Body of pancreas (tissue), 4 donors: ENCODE data around the gene ATP5PD. TPM values are rescaled to one million over a fixed set of nuclear protein-coding genes. Genes with fewer than 3 reads are reported as not detected.

Experiments
- ATAC-seq: fragments of 150-250 bp; one replicate; pipeline ENCODE4 v1.9.1; 2016
- DNase-seq, 4 donors: peaks; one replicate each; pipeline ENCODE4 v3.0.0-alpha.2; 2019
- H3K27ac ChIP-seq, 4 donors: fragments of 200-600 bp; sonication (generic); 1 replicate in 3 of 4; 2 replicates in 1 of 4; pipeline versions ENCODE4 v1.5.1 to v1.6.1; 2016 to 2019; ENCODE audit warnings: mild to moderate bottlenecking in 1 of 4, mixed read lengths in 1 of 4, moderate library complexity in 1 of 4
- H3K27me3 ChIP-seq, 2 donors: fragments of 200-600 bp; sonication (generic); one replicate each; pipeline ENCODE4 v1.6.0; 2016; ENCODE audit warnings: mild to moderate bottlenecking in 1 of 2
- H3K36me3 ChIP-seq, 2 donors: fragments of 200-600 bp; sonication (generic); replicated peaks in 1 of 2; 2 replicates each; pipeline ENCODE4 v1.5.1; 2016; ENCODE audit warnings: low read depth in 2 of 2; ENCODE audit not compliant: insufficient read depth in 1 of 2
- H3K4me1 ChIP-seq: fragments of 200-600 bp; sonication (generic); one replicate; pipeline ENCODE4 v1.6.0; 2016
- H3K4me3 ChIP-seq, 2 donors: fragments of 200-600 bp; sonication (generic); 1 replicate in 1 of 2; 2 replicates in 1 of 2; pipeline ENCODE4 v1.5.1; 2016 to 2019
- H3K9me3 ChIP-seq, 3 donors: fragments of 200-600 bp; sonication (generic); 1 replicate in 2 of 3; 2 replicates in 1 of 3; pipeline ENCODE4 v1.5.1; 2016
- CTCF ChIP-seq, 7 experiments: fragments of 450-650 bp in 4 of 7; fragments of 200-600 bp in 3 of 7; sonication (generic) in 3 of 7; IDR thresholded peaks; one replicate each; pipeline ENCODE4 v1.5.1; 2016 to 2019; ENCODE audit warnings: antibody characterized with exemption in 7 of 7
- POLR2A ChIP-seq, 3 donors: fragments of 450-650 bp; IDR thresholded peaks; one replicate each; pipeline ENCODE4 v1.6.1; 2016; ENCODE audit warnings: antibody characterized with exemption in 3 of 3, mild to moderate bottlenecking in 2 of 3
- WGBS, 2 donors: methylation state at CpG; one replicate each; pipeline ENCODE4 v1.1.5; 2017; 5-methylcytosine and 5-hydroxymethylcytosine counted together
- intact Hi-C: fragments of 100-400 bp; cut with DNase I; formaldehyde crosslinking; loops from one replicate; pipeline ENCODE4 v1.15.1; 2023
- total RNA-seq, 2 donors: library from RNA; depleted of rRNA; stranded (reverse); fragments of >200 nt; gene quantifications; one replicate each; pipeline ENCODE4 v1.1.0, GENCODE V29; 2016

The ATP5PD gene
- total RNA-seq, 2 donors from 2014 or later, result 105 to 131 TPM

- intact Hi-C loops, result no loop called here
- Histone ChIP-seq H3K27me3 (no peaks in the 10 kb centered on the region), H3K4me3 (no peak overlapping the region), H3K9me3 (no peaks in the 10 kb centered on the region), H3K4me1 (peaks cover 43% of the 10 kb centered on the region), H3K27ac (peak overlapping the region; percentile 64 to 88 (median 84)), H3K36me3 (no peaks in the 10 kb centered on the region)
- ATAC-seq, result no peak
- TF ChIP-seq POLR2A (IDR thresholded peaks at IDR 0.05) (no peak), CTCF (IDR thresholded peaks at IDR 0.05) (no peak)
- WGBS, 2 donors, result 70 to 91% methylated on average over 7 to 12 of the region's 12 CpGs
- DNase-seq, result no peak
These were observed 40.4 kb upstream of the ATP5PD start for GRCh38 chr17:75087182-75087557.

GRCh38 chr17:75086496-75087181 is 39.9 kb upstream of the ATP5PD start:
- no peaks in the 10 kb centered on the region for H3K36me3 ChIP-seq
- H3K27ac ChIP-seq, result peak overlapping the region in 2 of 4 donors; percentile 84 to 88
- H3K4me1 ChIP-seq, result peaks cover 39% of the 10 kb centered on the region
- H3K4me3 ChIP-seq, result no peak overlapping the region
- H3K27me3 ChIP-seq, result no peaks in the 10 kb centered on the region
- intact Hi-C loops, result no loop called here
- DNase-seq, result no peak
- H3K9me3 ChIP-seq, result no peaks in the 10 kb centered on the region
- no peak for TF ChIP-seq POLR2A (IDR thresholded peaks at IDR 0.05)
- no peak for TF ChIP-seq CTCF (IDR thresholded peaks at IDR 0.05)
- WGBS, 2 donors, result 69 to 78% methylated on average over 15 of the region's 15 CpGs
- ATAC-seq, result no peak

- WGBS, 2 donors, result 55 to 70% methylated on average over 11 to 14 of the region's 14 CpGs
- DNase-seq (peak in 1 of 4 donors; percentile 31), ATAC-seq (no peak)
- Histone ChIP-seq H3K4me3 (no peak overlapping the region), H3K9me3 (no peaks in the 10 kb centered on the region), H3K4me1 (peaks cover 26% of the 10 kb centered on the region), H3K36me3 (no peaks in the 10 kb centered on the region), H3K27me3 (no peaks in the 10 kb centered on the region), H3K27ac (peak overlapping the region in 3 of 4 donors; percentile 16 to 73 (median 19))
- intact Hi-C loops, result no loop called here
- no peak for TF ChIP-seq CTCF (IDR thresholded peaks at IDR 0.05)
- TF ChIP-seq POLR2A (IDR thresholded peaks at IDR 0.05), result no peak
These were observed 37.4 kb upstream of the ATP5PD start for GRCh38 chr17:75084039-75084660.

GRCh38 chr17:75082683-75083082 is 35.9 kb upstream of the ATP5PD start:
- Histone ChIP-seq H3K27me3 (no peaks in the 10 kb centered on the region), H3K9me3 (no peaks in the 10 kb centered on the region), H3K27ac (no peak overlapping the region), H3K36me3 (no peaks in the 10 kb centered on the region), H3K4me3 (no peak overlapping the region), H3K4me1 (peaks cover 29% of the 10 kb centered on the region)
- WGBS, 2 donors, result 58 to 59% methylated on average over 6 of the region's 6 CpGs
- TF ChIP-seq POLR2A (IDR thresholded peaks at IDR 0.05) (no peak), CTCF (IDR thresholded peaks at IDR 0.05) (no peak)
- intact Hi-C loops, result no loop called here
- ATAC-seq, result no peak
- no peak for DNase-seq
